Hepatocyte (in vitro differentiated cells): Measurements from ENCODE around the gene MSTO1.

Experiments used
- CTCF ChIP-seq: fragments of 200-600 bp; sonication (generic); IDR thresholded peaks from 2 replicates; pipeline ENCODE4 v1.5.1; 2016; ENCODE audit warnings: antibody characterized with exemption, mild to moderate bottlenecking; ENCODE audit not compliant: poor library complexity
- EZH2 ChIP-seq: fragments of 200-600 bp; sonication (generic); IDR thresholded peaks from 2 replicates; pipeline ENCODE4 v1.6.1; 2016; ENCODE audit warnings: antibody characterized with exemption, mild to moderate bottlenecking, borderline replicate concordance

GRCh38 chr1:155646307-155646706 is 36.3 kb downstream of the MSTO1 start:
- TF ChIP-seq CTCF = no peak
- no peak for TF ChIP-seq EZH2
